ENCODE results near the gene KLHL5. TPM values are rescaled to one million over a fixed set of nuclear protein-coding genes. Genes with fewer than 3 reads are reported as not detected.

The KLHL5 gene
- total RNA-seq, 1 experiment from 2014 or later, result 128 TPM

- Histone ChIP-seq H3K36me3 (ENCODE audit: control insufficient read depth, insufficient read depth, low read length) (no peaks in the 10 kb centered on the region), H3K9me3 (ENCODE audit: control insufficient read depth, insufficient read depth, low read depth, low read length) (no peaks in the 10 kb centered on the region), H3K27ac (ENCODE audit: low read length) (no peak overlapping the region), H3K4me1 (ENCODE audit: control insufficient read depth, insufficient read depth, low read length) (peaks cover 42% of the 10 kb centered on the region), H3K4me3 (ENCODE audit: low read depth in 2 of 2, low read length in 2 of 2) (no peak overlapping the region), H3K27me3 (ENCODE audit: control insufficient read depth, insufficient read depth, low read length) (no peaks in the 10 kb centered on the region)
- intact Hi-C loops (cut with micrococcal nuclease; ENCODE audit: unreplicated experiment) (no loop called here), in situ Hi-C loops (cut with HindIII; ENCODE audit: low pct_unique_long_range_greater_than_20kb, low sequenced_read_pairs) (no loop called here)
- POLR2A ChIA-PET, result no interaction called here
- BruUV-seq (replicated peaks), result no TSS peak
- CTCF ChIA-PET, result no interaction called here
- DNase-seq (ENCODE audit: low read depth, low spot score) (no peak), ATAC-seq (no peak)
- TF ChIP-seq CTCF (IDR thresholded peaks at IDR 0.05) (no peak), POLR2AphosphoS5 (IDR thresholded peaks at IDR 0.05; ENCODE audit: low read depth, low read length) (no peak), TCF7L2 (IDR thresholded peaks at IDR 0.05; ENCODE audit: low read depth, low read length) (no peak), SIN3A (IDR thresholded peaks at IDR 0.05; ENCODE audit: borderline replicate concordance, insufficient read depth, low read depth, low read length) (no peak), REST (IDR thresholded peaks at IDR 0.05; ENCODE audit: insufficient read depth in 1 of 2, low read depth in 2 of 2, low read length in 1 of 2) (no peak)
Observed at GRCh38 chr4:39056023-39056422, 6.0 kb upstream of the KLHL5 start.

GRCh38 chr4:39061457-39061856 lies 575 bp upstream of the KLHL5 start:
- CTCF ChIA-PET, result interaction anchor here (0.9 kb wide), 1 partner anchor 341 kb away, joined by 3 read pairs; no protein-coding TSS in a partner anchor
- H3K27ac ChIP-seq (ENCODE audit: low read length), result no peak overlapping the region

More at GRCh38 chr4:39061457-39061856, 575 bp upstream of the KLHL5 start:
- TF ChIP-seq POLR2AphosphoS5 (IDR thresholded peaks at IDR 0.05; ENCODE audit: low read depth, low read length), result no peak
- TF ChIP-seq SIN3A (IDR thresholded peaks at IDR 0.05; ENCODE audit: borderline replicate concordance, insufficient read depth, low read depth, low read length), result no peak
- no peak for TF ChIP-seq REST (IDR thresholded peaks at IDR 0.05; ENCODE audit: insufficient read depth in 1 of 2, low read depth in 2 of 2, low read length in 1 of 2)
- TF ChIP-seq TCF7L2 (IDR thresholded peaks at IDR 0.05; ENCODE audit: low read depth, low read length), result no peak
- no peak for TF ChIP-seq CTCF (IDR thresholded peaks at IDR 0.05)
- POLR2A ChIA-PET, result no interaction called here
- no peaks in the 10 kb centered on the region; the same call in 1 of the 2 replicates for H3K36me3 ChIP-seq (ENCODE audit: control insufficient read depth, insufficient read depth, low read length)
- ATAC-seq (no peak), DNase-seq (ENCODE audit: low read depth, low spot score) (no peak)
- H3K4me1 ChIP-seq (ENCODE audit: control insufficient read depth, insufficient read depth, low read length), result peaks cover 18% of the 10 kb centered on the region
- H3K27me3 ChIP-seq (ENCODE audit: control insufficient read depth, insufficient read depth, low read length), result no peaks in the 10 kb centered on the region
- no peaks in the 10 kb centered on the region for H3K9me3 ChIP-seq (ENCODE audit: control insufficient read depth, insufficient read depth, low read depth, low read length)
- BruUV-seq (replicated peaks), result no TSS peak
- no peak overlapping the region for H3K4me3 ChIP-seq (ENCODE audit: low read depth in 2 of 2, low read length in 2 of 2)
- intact Hi-C loops (cut with micrococcal nuclease; ENCODE audit: unreplicated experiment) (no loop called here), in situ Hi-C loops (cut with HindIII; ENCODE audit: low pct_unique_long_range_greater_than_20kb, low sequenced_read_pairs) (no loop called here)

All from Panc1 (cell line).